ENCODE results near the gene CALD1.

GRCh38 chr7:134826105-134826504 is 46.7 kb downstream of the CALD1 start:
- no peak for TF ChIP-seq POLR2A (IDR thresholded peaks at IDR 0.05)
- TF ChIP-seq, protein P1, sequence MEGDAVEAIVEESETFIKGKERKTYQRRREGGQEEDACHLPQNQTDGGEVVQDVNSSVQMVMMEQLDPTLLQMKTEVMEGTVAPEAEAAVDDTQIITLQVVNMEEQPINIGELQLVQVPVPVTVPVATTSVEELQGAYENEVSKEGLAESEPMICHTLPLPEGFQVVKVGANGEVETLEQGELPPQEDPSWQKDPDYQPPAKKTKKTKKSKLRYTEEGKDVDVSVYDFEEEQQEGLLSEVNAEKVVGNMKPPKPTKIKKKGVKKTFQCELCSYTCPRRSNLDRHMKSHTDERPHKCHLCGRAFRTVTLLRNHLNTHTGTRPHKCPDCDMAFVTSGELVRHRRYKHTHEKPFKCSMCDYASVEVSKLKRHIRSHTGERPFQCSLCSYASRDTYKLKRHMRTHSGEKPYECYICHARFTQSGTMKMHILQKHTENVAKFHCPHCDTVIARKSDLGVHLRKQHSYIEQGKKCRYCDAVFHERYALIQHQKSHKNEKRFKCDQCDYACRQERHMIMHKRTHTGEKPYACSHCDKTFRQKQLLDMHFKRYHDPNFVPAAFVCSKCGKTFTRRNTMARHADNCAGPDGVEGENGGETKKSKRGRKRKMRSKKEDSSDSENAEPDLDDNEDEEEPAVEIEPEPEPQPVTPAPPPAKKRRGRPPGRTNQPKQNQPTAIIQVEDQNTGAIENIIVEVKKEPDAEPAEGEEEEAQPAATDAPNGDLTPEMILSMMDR (IDR thresholded peaks at IDR 0.05): no peak
- TF ChIP-seq POLR2AphosphoS5 (IDR thresholded peaks at IDR 0.05): no peak
